Posterior vena cava (tissue), 2 donors: ENCODE results near the gene ZWILCH. TPM values are rescaled to one million over a fixed set of nuclear protein-coding genes. Genes with fewer than 3 reads are reported as not detected.
"Not testable (repeated sequence)": the region's sequence is repeated elsewhere in the genome, so short reads cannot be mapped to it uniquely, and the experiment has no call there.

Source experiments
- DNase-seq: peaks from one replicate; pipeline ENCODE4 v3.0.0-alpha.2; 2020; ENCODE audit warnings: low spot score
- intact Hi-C, 2 donors: fragments of 100-400 bp; cut with DNase I; formaldehyde crosslinking; loops; one replicate each; pipeline versions ENCODE4 v1.14.1 to v1.14.2; 2022 to 2023
- total RNA-seq, 2 donors: library from RNA; stranded (reverse); fragmentation: NEBNext Ultra II Directional; extraction: Animal tissue kit (Norgen Biotek cat#: 25700); gene quantifications; one replicate each; pipeline ENCODE4 v1.2.1, GENCODE V29; 2021
- donor health status: DM: yes; HTN: yes; CAD: no.
- donor health status: DM: yes; HTN: yes; CAD: no.

The ZWILCH gene
- total RNA-seq, 2 donors from 2014 or later = 6.4 to 7.5 TPM

DNA sequence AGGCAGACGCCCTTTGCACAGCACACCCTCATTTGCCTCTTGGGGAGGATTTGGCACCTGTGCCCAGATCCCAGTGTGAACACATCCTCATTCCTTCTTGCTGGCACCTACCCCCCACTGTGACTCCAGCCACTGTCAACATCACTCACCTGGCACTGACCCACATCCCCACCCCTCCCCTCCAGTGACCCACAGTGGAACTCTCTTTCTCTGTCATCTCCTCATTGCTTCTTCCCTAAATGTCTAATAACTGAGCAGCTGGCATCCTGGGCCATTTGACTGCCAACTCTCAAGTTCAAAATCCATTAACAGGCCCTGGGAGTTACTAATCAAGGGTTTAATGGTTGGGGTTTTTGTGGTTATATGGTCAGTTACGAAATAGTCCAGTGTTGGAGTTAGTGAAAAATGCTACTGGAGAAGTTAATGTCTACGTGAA lies 22.0 kb upstream of the ZWILCH start:
- DNase-seq = no peak
- intact Hi-C loops = no loop called here

GRCh38 chr15:66484539-66485112 lies 20.5 kb upstream of the ZWILCH start:
- intact Hi-C loops = no loop called here
- DNase-seq = no peak

GRCh38 chr15:66486887-66487286 lies 18.2 kb upstream of the ZWILCH start:
- DNase-seq = no peak
- intact Hi-C loops = no loop called here

DNA sequence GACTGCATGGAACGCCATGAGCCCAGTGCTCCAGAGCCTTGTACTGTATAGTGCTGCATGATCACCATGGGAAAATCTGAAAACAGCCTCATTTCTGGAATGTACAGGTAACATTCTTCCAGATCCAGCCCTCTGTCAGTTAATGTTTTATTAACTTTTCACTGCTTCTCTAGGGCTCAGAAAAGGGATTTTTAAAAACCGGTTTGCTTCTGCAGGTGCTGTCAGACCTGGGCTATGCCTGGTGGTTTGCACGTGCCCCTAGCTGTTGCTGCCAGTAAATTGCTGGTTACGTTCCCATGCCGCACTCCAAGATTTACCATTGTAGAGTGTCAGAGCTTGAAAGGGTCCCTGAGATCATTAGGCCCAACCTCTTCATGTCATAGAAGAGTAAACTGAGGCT lies 16.6 kb upstream of the ZWILCH start:
- intact Hi-C loops = no loop called here
- no peak for DNase-seq

DNA sequence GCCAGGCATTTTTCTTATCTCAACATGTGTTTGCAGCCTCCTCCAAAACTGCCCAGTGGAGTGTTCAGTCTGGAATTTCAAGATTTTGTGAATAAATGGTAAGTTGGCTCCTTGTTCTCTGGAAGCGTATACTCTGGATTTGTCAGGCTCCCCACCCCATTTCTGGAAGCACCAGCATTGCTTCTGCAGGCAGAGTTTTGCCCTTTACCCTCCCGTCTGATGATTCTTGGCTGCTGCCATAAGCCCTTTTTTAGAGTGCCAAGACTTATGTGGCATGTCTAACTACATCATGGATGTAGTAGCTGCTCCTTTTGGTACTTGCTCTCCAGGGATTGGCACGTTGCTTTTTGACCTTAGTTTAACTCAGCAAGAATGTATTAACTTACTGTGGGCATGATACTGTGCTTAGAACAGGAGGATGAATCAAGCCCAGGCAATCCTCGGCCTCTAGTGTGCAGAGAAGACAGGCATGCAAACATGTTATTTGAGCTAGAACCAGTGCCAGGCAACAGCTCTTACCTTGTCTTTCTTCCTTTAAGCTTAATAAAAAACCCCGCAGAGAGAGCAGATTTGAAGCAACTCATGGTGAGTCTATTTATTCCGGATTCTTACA lies 15.8 kb upstream of the ZWILCH start:
- no peak for DNase-seq
- intact Hi-C loops = no loop called here

- intact Hi-C loops = no loop called here
- no peak for DNase-seq
These were observed 13.3 kb upstream of the ZWILCH start for GRCh38 chr15:66491846-66492245.

GRCh38 chr15:66494262-66494661 lies 10.9 kb upstream of the ZWILCH start:
- intact Hi-C loops = no loop called here
- no peak for DNase-seq

- intact Hi-C loops = loop anchor here (5.0 kb wide), 1 partner anchor 110 kb away; the partner anchor contains the start of gene MAP2K1 (in 2 of the 2)
- DNase-seq = no peak
These were observed 8.1 kb upstream of the ZWILCH start for GRCh38 chr15:66496951-66497501.

DNA sequence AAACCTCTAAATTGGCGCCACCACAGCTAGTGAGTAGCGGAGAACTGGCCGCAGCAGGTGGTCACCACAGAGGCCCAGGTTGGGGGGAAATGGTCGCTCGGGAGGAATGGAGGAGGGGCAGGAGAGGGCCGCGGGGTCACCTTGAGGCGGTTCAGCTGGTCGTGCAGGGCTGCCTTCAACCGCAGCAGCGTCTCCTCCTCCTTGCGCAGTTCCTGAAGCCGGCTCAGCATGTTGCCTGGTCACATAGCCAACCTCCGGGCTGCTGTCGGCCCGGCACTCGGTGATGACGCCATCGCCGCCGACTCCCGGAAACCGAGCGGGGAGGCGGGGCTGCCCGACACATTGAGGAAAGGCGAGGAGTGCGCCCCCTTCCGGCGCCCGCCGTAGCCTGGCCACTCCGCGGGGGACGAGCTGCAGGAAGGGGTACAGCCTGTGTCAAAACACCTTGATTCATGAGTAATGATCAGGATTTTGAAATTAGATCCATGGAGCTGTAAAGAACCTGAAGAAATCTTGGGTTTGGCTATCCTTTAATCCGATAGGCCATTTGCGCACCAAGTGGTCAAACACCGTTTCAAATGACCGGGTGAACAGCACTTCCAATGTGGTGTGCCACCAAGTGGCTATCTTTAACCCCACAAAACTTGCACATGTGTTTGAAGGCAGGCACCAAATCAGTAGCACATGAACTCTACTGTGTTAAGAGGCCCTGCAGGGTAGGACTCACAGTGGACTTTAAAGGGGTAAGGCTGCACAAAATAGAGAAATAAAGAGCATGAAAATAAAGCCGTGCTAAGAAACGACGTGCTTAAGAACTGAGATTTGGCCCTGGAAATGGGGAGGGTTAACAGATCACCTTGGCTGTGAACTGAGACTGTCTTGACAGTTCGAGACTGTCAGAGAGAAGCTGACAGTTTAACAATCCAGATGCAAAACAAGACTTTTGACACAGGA lies 7.3 kb upstream of the ZWILCH start, which contains the start of gene SNAPC5:
Gene SNAPC5, minus strand, starts transcription at position 261 of the 954 bp plus-strand sequence. Its CDS starts 31 bp downstream, at position 230.
- peak; percentile 99 for DNase-seq
- intact Hi-C loops = loop anchor here (5.0 kb wide), 1 partner anchor 110 kb away; the partner anchor contains the start of gene MAP2K1 (in 2 of the 2)

GRCh38 chr15:66498501-66499386 lies 6.4 kb upstream of the ZWILCH start:
- no peak for DNase-seq
- intact Hi-C loops = loop anchor here (5.0 kb wide), 1 partner anchor 111 kb away; the partner anchor contains the start of gene MAP2K1 (in 2 of the 2)

- intact Hi-C loops, DNase-seq: not testable (repeated sequence)
These were observed 4.8 kb upstream of the ZWILCH start for GRCh38 chr15:66500346-66500745.

DNA sequence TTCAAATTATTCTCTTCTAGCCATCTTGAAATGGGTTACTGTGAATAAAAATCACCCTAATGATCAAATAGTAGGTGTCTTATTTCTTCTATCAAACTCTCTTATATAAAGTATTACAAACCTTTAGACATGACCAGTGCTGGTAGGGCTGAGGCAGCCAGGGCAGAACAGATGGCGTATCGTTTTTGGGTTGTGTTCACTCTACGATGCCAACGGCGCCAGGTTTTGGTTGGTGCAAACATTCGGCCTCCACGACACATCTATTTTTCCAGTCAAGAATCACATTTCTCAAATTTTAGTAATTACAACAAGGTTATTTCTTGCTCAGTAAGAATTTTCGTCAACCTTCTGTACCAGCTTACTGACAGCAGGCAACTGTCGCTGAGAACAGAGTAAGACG lies 2.6 kb upstream of the ZWILCH start:
- intact Hi-C loops = no loop called here
- DNase-seq = no peak

DNA sequence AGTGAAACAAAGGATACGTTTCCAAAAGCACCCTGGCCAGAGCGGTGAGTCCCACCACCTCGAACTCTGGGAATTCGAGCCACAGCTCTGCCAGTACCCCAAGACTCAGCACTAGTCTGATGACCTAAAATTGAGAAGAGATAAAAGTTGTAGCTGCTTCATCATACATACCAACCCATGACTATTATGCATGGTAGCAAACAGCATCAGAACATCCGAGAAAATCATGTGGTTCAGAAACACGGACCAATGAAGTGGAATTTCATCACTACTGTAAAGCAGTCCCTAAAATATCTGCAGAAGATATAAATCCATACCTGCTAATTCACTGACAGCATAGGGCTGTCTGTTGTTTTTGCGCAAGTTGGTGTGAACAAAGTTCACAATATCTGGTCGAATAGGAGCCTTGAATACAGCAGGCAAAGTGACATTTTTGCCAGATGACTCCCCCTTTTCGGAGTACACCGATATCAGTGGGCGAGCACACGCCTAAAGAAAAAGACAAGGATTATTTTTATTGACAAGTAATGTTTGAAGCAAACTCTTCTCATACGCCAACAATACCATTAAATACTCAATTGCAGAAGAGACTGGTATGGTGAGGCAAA lies 2.0 kb upstream of the ZWILCH start:
- intact Hi-C loops, DNase-seq: not testable (repeated sequence)

DNA sequence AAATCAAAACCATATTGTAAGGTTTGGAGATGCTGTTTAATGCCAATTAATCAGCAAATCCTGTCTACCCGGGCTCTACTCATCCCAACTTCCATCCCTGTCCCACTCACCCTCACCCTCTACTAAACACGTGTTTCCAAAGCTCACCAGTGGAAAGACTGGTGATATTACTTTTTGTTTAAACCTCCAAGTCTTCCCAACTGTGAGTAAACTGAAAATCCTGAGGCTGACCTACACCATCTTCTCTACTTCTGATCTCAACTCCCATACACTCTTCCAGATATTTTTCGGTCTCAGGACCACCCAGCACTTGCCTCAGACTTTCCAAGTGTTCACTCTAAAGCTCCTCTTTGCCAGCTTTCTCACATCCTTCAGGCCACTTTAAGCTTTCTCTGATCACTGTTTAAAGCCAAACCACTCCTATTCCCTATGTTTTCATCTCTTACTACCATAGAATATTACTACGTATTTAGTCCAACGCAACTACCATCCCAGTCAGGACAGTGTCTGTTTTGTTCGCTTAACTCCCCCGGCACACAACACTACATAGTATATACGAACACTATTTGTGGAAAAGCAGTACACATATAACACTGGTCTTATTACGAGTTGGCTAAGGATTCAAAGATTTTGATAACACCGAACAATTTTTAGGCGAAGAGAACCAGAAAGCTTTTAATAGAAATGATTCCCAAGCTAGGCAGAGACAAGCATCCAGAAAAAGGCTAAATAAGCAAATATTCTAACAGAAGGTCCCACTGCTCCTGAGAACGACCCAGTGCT lies 1.2 kb upstream of the ZWILCH start:
- DNase-seq = no peak
- intact Hi-C loops = no loop called here

GRCh38 chr15:66505430-66505811 lies 295 bp downstream of the ZWILCH start:
- intact Hi-C loops = no loop called here

DNA sequence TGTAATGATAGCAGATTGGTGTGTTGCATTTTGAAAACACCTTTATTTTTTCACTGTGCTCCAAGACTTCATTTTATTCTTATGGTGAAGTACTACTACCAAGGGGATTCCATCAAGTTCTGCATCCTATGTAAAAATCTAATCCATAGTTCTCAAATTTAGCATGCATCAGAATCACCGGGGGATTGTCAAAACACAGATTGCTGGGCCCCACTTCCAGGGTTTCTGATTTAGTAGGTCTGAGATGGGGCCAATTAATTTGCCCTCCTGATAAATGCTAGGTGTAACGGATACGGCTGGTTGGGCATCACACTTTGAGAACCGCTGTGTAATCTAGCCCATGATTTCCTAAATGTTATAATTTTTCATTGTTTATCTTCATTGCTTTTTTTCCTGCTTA lies 692 bp downstream of the ZWILCH start:
- DNase-seq = no peak
- intact Hi-C loops = no loop called here

More at GRCh38 chr15:66505430-66505811, 295 bp downstream of the ZWILCH start:
- no peak for DNase-seq

GRCh38 chr15:66508293-66508883 lies 3.3 kb downstream of the ZWILCH start:
- intact Hi-C loops = no loop called here

More at GRCh38 chr15:66508293-66508883, 3.3 kb downstream of the ZWILCH start:
- DNase-seq = no peak
